HG03097 (cell line): ENCODE measurements around the gene TRIM28.
"Not testable (repeated sequence)": the region's sequence is repeated elsewhere in the genome, so short reads cannot be mapped to it uniquely, and the experiment has no call there.

Experiments used
- ATAC-seq: cut with Tn5 transposase; IDR thresholded peaks from one replicate; pipeline ENCODE4 v1.9.1; 2021; ENCODE audit not compliant: unreplicated experiment, low FRiP score

TRIM28 gene

GRCh38 chr19:58572818-58573657, 29.2 kb downstream of the TRIM28 start, which contains the start of gene MZF1:
MZF1 (minus strand) TSS chr19:58573335; CDS start chr19:58571389, 1,946 bp downstream.
- ATAC-seq = peak; percentile 58

GRCh38 chr19:58573658-58574164, 29.8 kb downstream of the TRIM28 start:
- no peak for ATAC-seq

GRCh38 chr19:58575183-58576041, 31.5 kb downstream of the TRIM28 start:
- peak; percentile 44 for ATAC-seq

DNA sequence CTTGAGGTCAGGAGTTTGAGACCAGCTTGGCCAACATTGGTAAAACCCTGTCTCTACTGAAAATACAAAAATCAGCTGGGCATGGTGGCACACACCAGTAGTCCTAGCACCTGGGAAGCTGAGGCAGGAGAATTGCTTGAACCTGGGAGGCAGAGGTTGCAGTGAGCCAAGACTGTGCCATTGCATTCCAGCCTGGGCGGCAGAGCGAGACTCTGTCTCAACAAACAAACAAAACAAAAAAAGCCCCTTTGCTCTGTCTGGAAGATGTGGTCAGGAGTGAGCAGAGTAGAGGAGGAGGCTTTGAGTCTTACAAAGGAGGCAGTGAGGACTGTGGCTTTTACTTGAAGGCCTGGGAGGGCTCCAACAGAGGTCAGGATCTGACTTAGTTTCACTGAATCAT, 33.7 kb downstream of the TRIM28 start:
- not testable (repeated sequence) for ATAC-seq

DNA sequence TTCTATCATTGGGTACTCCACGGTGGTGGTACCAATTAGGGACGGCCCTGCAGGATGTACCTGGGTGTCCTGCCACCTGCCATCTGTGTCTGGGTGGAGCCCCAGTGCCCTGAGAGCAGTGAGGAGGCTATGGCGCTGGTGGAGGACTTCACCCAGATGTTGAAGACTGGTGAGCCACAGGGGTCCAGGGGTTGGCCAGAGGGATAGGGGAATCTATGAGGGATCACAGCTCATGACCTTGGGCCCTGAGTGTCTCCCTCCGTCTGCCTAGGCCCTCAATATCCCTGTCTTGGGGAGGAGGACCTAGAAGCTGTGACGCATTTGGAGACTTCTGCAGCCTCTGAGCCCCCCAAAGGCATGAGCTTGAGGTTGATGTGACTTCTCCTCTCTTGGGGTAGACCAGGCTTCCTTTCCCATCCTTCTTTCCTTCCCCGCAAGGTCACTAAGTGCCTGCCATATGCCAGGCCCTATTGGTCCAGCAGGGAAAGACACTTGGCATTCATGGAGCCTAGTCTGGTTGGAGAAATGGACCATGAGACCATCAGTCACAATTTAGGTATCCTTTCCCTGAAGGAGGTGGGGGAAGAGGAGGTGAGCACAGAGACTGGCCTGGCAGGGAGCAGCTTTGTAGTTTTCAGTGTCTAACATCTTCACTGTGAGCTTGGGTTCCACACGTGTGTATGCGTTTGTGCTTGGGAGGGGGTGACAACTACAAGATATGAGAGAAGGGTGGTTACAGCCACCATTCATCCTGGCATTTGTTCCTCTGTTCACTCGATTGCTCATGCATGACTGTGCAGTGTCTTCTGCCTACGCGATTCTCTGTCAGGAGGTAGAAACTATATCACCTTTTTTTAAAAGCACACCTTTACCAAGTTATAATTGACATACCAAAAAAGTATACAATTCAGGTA, 34.4 kb downstream of the TRIM28 start:
- ATAC-seq = no peak

DNA sequence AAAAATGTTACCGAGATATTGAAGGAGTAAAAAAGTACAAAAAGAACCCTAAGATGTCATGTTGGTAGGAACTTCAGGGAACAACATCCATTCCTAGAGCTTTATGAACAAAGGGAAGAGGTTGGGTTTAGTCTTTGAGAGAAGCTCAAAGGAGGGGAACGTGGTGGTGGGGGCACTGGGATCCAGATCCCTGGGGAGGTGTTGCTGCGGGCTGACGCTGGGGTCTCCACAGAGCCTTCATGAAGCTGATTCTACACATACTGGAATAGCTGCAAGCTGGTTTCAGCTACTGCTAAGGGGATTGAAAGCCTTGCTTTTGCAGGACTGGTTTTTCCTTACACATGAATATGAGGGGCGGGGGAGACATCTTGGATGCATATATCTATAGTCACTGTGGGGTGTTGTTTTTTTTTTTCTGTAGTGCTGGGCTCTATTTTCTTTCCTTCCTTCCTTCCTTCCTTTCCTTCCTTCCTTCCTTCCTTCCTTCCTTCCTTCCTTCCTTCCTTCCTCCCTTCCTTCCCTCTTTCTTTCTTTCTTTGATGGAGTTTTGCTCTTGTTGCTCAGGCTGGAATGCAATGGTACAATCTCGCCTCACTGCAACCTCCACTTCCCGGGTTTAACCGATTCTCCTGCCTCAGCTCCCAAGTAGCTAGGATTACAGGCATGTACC, 35.7 kb downstream of the TRIM28 start:
- no peak for ATAC-seq

DNA sequence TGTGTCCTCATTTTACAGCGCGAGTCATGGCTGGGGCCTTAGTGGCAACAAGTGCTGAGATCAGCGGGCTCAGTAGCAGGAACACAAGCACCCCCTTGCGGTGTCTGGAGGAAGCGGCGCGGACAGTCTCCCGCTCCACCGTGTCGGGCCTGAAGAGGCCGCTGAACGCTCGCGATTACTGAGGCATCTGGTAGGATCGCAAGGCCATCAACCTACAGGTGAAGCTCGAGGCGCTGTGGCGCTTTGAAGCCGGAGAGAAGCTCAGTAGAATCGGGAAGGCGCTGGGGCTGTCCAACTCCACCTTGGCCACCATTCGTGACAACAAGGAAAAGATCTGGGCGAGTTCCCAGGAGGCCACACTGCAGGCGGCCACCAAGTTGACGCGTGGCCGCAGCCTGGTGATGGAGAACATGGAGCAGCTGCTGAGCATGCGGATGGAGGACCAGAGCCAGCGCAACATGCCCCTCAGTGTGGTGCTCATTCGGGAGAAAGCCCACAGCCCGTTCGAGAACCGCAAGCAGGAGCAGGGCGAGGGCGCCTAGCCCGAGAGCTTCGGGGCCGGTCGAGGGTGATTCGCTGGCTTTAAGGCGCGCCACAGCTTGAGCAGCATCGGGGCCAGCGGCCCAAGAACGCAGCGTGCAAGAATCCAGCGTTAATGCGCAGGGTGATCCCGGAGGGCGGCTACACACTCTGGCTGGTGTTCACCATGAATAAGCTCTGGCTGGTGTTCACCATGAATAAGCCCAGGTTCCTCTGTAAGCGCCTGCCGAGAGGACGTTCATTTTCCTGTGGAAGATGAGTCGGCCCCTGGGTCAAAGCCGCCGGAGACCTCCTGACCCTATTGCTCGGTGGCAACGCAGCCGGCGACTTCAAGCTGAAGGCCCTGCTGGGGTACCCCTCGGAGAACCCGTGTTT, 37.6 kb downstream of the TRIM28 start:
- peak; percentile 56 for ATAC-seq

GRCh38 chr19:58582985-58583384, 39.1 kb downstream of the TRIM28 start:
- ATAC-seq = no peak

DNA sequence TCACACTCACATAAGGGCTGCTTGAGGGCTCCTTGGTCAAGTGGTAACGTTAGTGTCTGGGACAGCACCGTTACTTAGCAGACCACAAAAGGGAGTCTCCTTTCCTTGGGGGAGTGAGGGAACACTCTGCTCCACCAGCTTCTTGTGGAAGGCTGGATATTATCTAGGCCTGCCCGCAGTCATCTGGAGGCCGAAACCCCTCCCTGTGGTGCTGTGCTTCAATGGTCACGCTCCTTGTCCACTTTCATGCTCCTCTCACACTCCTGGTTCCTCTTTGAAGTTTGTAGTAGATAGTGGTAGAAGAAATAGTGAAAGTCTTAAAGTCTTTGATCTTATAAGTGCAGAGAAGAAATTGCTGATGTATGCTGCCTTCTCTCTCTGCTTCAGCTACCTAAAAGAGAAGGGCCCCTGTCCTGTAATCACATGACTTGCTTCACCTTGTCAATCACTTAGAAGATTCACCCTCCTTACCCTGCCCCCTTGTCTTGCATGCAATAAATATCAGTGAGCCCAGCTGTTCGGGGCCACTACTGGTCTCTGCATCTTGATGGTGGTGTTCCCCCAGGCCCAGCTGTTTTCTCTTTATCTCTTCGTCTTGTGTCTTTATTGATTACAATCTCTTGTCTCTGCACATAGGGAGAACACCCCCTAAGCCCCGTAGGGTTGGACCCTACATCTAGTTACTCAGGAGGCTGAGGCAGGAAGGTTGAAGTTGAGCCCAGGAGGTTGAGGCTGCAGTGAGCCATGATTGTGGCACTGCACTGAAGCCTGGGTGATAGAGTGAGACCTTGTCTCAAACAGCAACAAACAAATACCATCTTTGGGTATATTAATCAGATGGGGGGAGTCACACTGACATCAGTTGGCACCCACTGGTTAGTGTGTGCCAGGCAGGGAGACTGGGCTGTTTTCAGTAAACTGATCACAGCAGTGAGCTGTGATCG, 40.9 kb downstream of the TRIM28 start:
- ATAC-seq = no peak

- ATAC-seq = no peak
These were observed 41.7 kb downstream of the TRIM28 start for GRCh38 chr19:58585442-58586132.

DNA sequence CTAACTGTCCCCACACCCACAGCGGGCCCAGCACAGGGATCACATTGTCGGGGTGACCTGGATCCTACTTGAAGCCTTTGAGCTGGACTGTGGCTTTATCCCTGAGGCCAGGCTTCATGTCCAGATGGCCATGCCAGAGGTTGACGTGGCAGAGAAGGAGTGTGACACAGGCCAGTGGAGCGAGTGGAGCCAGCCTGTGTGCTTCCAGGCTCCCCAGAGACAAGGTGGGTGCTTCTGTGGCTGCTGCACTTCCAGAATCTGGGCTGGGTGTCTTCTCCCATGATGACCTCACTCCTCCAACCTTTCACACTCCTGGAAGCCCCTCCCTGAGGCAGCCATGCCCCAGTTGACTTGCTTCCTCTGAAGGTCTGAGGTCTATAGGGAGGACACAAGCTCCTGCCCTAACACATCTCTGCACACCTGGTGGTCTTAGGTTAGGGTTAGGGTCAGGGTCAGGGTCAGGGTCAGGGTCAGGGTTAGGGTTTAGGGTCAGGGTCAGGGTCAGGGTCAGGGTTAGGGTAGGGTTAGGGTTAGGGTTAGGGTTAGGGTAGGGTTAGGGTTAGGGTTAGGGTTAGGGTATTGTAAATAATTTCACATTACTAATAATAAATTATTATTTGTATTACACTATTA, 42.4 kb downstream of the TRIM28 start:
- ATAC-seq = no peak
